ENCODE data around the gene TSC22D1.

The TSC22D1 gene

GRCh38 chr13:44398606-44399005 lies 177.5 kb downstream of the TSC22D1 start:
- TF ChIP-seq TAF1 (IDR thresholded peaks at IDR 0.05; ENCODE audit: borderline replicate concordance, insufficient read depth, low read length) (no peak), REST (IDR thresholded peaks at IDR 0.05; ENCODE audit: insufficient read depth in 1 of 2, low read depth in 2 of 2, low read length in 2 of 2) (no peak), FOXP2 (optimal IDR thresholded peaks at IDR 0.05; ENCODE audit: borderline replicate concordance, extremely low read depth, extremely low read length, insufficient read depth) (no peak), POLR2AphosphoS5 (IDR thresholded peaks at IDR 0.05; ENCODE audit: low read depth, low read length) (no peak)

GRCh38 chr13:44397766-44398223 lies 178.3 kb downstream of the TSC22D1 start:
- TF ChIP-seq POLR2AphosphoS5 (IDR thresholded peaks at IDR 0.05; ENCODE audit: low read depth, low read length) (no peak), SIN3A (IDR thresholded peaks at IDR 0.05; ENCODE audit: borderline replicate concordance, insufficient read depth, low read length) (no peak), FOXP2 (optimal IDR thresholded peaks at IDR 0.05; ENCODE audit: borderline replicate concordance, extremely low read depth, extremely low read length, insufficient read depth) (no peak), REST (IDR thresholded peaks at IDR 0.05; ENCODE audit: insufficient read depth in 1 of 2, low read depth in 2 of 2, low read length in 2 of 2) (no peak), TAF1 (IDR thresholded peaks at IDR 0.05; ENCODE audit: borderline replicate concordance, insufficient read depth, low read length) (no peak)

DNA sequence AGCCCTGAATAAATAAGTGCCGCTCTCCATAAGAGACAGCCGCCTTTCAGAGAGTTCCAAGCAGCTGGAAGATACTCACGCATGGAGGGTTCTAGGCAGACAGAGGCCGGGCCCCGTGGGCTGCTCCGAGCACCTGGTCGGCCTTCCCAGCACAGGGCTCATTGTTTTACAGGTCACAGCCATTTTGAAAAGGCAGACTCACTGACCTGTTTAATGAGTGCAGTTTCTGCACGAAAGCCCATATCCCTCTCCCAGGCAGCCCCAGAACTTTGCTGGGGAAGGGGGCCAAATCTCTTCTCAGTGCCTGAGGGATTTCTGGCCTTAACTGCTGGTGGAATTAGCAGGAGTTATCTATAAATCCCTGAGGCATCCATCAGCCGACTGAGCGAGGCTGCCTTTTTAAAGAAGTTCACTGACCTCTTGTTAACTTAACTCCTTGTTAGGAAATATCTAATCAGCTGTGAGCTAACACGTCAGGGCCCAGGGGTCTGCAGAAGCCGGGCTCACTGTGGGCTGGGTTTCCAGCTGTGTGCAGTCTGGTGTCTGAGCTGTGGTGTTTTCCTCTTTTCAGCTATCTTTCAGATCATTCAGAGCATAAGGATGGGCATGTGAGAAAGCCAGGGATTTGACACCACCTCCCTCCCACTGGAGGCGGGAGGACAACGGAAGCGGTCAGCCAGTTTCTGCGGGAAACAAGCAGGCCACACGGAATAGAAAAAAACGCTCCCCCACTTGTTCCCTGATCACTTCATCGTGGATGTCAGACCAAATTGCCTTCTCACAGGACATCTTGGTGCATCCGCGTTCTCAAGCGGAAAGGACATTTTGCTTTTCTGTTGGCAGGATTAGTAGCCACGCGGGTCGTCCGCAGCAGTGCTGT lies 179.2 kb downstream of the TSC22D1 start:
- TF ChIP-seq POLR2AphosphoS5 (IDR thresholded peaks at IDR 0.05; ENCODE audit: low read depth, low read length) (no peak), SIN3A (IDR thresholded peaks at IDR 0.05; ENCODE audit: borderline replicate concordance, insufficient read depth, low read length) (no peak), FOXP2 (optimal IDR thresholded peaks at IDR 0.05; ENCODE audit: borderline replicate concordance, extremely low read depth, extremely low read length, insufficient read depth) (no peak), REST (IDR thresholded peaks at IDR 0.05; ENCODE audit: insufficient read depth in 1 of 2, low read depth in 2 of 2, low read length in 2 of 2) (no peak), TAF1 (IDR thresholded peaks at IDR 0.05; ENCODE audit: borderline replicate concordance, insufficient read depth, low read length) (no peak)

DNA sequence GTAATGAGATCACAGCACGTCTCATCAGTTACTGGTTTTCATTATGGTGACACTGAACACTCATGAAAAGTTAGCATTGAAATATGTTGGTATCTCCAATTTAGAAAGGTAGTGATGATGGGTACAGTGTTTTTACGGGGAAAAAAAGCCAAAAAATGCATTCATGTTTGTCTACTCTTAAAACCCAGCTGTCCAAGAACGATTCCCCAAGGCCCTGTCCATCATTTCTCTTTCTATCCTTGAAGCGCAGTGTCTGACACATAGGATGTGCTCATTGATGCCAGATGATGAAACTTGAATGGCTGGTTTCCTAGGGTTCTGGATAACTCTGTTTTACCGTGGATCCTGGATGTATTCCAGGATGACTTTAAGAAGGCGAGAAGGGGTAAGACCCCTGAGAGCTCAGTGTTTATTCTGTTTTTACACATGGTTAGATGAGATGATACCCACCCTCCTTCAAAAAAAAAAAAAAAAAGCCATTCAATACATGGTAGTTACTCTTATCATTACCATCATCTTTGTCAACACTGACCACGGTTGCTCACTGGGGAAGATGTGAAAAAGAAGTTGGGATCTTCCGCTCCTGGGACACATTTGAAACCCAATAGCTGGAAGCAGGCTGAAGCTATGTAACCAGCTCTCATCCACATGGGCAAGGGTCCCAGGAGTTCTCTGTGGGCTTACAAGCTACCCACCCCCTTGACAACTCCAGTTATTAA lies 180.0 kb downstream of the TSC22D1 start:
- no peak for TF ChIP-seq POLR2AphosphoS5 (IDR thresholded peaks at IDR 0.05; ENCODE audit: low read depth, low read length)
- TF ChIP-seq SIN3A (IDR thresholded peaks at IDR 0.05; ENCODE audit: borderline replicate concordance, insufficient read depth, low read length), result no peak
- TF ChIP-seq REST (IDR thresholded peaks at IDR 0.05; ENCODE audit: insufficient read depth in 1 of 2, low read depth in 2 of 2, low read length in 2 of 2), result no peak
- TF ChIP-seq FOXP2 (optimal IDR thresholded peaks at IDR 0.05; ENCODE audit: borderline replicate concordance, extremely low read depth, extremely low read length, insufficient read depth), result no peak
- no peak for TF ChIP-seq TAF1 (IDR thresholded peaks at IDR 0.05; ENCODE audit: borderline replicate concordance, insufficient read depth, low read length)

Data from PFSK-1 (cell line).